AG08396 (cell line): ENCODE results near the gene ZNF555.

Experiments used
- DNase-seq: peaks from one replicate; pipeline ENCODE4 v3.0.0; 2012; ENCODE audit warnings: low spot score, mixed read lengths

ZNF555 gene

DNA sequence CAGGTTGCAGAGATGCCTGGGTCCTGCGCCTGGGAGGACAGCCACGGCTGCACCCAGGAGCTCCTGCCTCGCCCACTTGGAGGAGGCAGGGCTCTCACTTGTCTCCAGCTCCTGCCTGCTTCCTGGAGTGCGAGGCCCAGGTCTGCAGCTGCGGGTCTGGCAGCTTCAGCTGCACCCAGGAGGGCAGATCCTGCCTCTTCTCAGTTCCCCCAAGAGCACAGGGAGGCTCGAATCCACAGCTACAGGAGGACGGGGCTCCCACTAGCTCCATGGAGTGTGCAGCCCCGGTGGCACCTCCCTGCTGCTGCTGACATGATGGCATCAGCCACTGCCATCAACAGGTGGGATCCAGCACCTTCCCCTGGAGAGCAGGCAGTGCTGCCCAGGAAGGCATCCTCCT lies 17.1 kb upstream of the ZNF555 start:
- DNase-seq, result no peak

DNA sequence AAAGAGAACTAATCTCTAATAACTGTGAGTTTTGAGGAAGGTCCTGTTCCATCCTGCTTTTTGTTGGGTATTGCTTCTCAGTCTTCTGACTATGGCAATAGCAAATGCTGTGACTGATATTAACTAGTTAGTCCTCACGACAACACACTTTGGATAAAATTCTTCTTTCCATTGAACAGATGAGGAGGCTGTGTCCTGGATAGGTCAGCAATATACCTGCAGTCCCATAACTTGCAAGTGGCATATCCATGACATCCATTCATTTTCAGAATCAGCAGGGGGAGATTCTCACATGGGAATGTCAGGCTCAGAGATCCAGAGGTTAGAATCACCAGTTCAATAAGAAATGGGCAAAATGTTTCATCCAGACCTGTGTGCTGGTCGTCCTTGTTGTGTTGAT lies 14.3 kb upstream of the ZNF555 start:
- no peak for DNase-seq

DNA sequence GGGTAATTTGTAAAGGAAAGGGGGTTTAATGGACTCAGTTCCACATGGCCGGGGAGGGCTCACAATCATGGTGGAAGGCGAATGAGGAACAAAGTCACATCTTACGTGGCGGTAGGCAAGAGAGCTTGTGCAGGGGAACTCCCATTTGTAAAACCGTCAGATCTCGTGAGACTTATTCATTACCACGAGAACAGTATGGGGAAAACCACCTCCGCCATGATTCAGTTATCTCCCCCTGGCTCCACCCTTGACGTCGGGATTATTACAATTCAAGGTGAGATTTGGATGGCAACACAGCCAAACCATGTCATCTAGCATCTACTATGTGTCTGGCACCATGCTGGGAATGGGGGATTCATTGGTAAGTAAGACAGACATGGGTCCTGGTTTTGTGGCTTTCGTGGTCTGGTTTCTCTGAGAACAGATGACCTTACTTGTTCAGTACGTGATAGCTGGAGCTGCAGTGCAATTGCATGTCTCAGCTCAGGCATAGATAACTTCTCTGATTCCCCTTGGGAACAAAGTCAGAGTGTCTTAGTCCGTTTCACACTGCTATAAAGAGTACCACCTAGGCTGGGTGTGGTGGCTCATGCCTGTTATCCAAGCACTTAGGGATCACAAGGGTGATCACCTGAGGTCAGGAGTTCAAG lies 13.3 kb upstream of the ZNF555 start:
- DNase-seq, result no peak

GRCh38 chr19:2834294-2834871 lies 6.9 kb upstream of the ZNF555 start:
- DNase-seq, result no peak

DNA sequence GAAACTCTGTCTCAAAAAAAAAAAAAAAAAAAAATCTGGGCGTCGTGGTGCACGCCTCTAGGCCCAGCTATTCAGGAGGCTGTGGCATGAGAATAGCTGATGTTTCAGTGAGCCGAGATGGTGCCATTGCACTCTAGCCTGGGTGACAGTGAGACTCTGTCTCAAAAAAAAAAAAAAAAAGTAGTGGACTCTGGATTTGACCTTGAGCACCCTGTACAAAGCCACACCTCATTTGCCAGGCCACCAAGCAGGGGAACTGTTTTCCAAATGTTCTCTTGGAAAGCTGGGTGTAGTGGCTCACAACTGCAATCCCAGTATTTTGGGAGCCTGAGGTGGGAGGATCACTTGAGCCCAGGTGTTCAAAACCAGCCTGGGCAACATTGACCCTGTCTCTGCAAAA lies 3.8 kb upstream of the ZNF555 start:
- no peak for DNase-seq

- DNase-seq, result peak; percentile 43
Observed at GRCh38 chr19:2841855-2842574, 740 bp downstream of the ZNF555 start.

DNA sequence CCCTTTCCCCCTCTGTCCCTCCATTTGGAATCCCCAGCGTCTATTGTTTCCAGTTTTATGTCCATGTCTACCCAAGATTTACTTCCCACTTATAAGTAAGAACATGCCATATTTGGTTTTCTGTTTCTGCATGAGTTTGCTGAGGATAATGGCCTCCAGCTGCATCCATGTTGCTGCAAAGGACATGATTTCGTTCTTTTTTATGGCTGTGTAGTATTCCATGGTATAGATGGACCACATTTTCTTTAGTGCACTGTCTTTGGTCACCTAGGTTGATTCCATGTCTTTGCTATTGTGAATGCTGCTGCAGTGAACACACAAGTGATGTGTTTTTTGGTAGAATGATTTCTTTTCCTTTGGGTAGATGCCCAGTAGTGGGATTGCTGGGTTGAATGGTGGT lies 3.8 kb downstream of the ZNF555 start:
- no peak for DNase-seq

- no peak for DNase-seq
Observed at GRCh38 chr19:2846180-2846894, 5.1 kb downstream of the ZNF555 start.

- no peak for DNase-seq
Observed at GRCh38 chr19:2847507-2847906, 6.2 kb downstream of the ZNF555 start.

DNA sequence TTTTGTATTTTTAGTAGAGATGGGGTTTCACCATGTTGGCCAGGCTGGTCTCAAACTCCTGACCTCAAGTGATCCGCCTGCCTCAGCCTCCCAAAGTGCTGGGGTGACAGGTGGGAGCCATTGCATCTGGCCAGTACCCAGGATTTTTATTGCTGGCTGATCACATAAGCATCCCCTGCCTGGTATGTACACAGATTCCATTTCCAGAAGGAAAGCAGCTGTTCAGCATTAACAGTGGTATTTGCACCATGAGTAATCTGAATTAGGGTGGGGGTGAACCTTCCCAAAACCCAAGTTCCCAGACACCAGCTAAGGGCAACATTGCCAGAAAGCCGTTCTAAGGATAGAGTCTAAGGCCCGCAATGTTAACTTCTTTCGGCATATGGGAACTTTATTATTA lies 7.3 kb downstream of the ZNF555 start:
- peak; percentile 41 for DNase-seq

GRCh38 chr19:2850256-2850925 lies 9.1 kb downstream of the ZNF555 start:
- DNase-seq, result no peak

DNA sequence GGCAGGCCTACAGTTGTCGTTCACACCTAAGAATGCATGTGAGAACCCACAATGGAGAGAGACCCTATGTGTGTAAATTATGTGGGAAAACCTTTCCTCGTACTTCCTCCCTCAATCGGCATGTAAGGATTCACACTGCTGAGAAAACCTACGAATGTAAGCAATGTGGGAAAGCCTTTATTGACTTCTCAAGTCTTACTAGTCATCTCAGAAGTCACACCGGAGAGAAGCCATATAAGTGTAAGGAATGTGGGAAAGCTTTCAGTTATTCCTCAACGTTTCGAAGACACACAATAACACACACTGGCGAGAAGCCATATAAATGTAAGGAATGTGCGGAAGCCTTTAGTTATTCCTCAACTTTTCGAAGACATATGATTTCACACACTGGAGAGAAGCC lies 11.3 kb downstream of the ZNF555 start:
- no peak for DNase-seq

GRCh38 chr19:2853015-2853606 lies 11.8 kb downstream of the ZNF555 start:
- DNase-seq, result no peak

GRCh38 chr19:2854849-2855248 lies 13.6 kb downstream of the ZNF555 start:
- DNase-seq, result no peak

DNA sequence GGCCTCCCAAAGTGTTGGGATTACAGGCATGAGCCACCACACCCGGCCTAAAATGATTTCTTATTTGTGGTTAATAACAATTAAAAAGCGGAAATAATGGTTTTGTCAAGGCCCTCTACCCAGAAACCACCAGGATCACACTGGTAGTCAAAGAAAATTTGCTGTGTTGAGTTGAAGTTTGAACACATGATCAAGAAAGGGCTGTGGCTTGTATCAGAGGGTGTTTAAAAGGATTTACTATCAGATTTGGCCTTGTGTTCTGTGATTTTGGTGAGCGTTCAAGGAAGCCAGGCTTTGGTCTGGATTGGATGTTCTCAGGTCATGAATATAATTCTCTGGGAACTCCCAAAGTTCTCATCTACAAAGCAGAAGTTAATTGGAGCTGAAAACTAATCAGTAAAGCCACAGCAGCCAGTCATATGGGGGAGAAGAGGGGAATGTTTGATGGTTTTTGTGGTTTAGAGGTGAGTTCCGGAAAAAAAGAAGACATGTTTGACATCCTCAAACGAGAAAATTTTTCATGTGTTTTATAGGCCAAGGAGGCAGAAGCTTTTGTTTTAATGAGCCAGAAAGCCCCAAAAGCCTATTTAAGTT lies 15.3 kb downstream of the ZNF555 start:
- no peak for DNase-seq

- no peak for DNase-seq
Observed at GRCh38 chr19:2858864-2859263, 17.6 kb downstream of the ZNF555 start.

DNA sequence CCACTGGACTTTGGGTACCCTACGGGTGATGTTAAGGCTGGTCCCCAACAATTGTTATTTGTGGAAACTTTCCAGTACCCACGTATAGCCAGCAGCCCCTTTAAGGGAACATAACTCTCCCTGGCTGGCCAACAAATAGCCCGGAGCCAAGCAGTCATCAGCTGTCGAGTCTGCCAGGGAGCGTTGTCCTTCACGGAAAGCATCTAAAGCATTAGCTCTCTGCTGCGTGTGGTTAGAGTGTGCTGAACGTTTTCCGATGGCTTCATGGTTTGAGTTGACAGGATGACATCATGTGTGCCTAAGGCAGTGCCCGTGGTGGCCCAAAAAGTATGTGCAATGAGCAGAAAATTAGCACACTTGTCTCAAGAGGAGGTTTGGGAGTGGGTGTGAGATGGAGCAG lies 22.5 kb downstream of the ZNF555 start:
- no peak for DNase-seq

GRCh38 chr19:2865334-2866100 lies 24.2 kb downstream of the ZNF555 start:
- DNase-seq, result no peak

- no peak for DNase-seq
Observed at GRCh38 chr19:2866495-2867024, 25.3 kb downstream of the ZNF555 start.
